SU-DHL-6 (cell line): Measurements from ENCODE around the gene PTPN20.

Experiments used
- H2AFZ ChIP-seq: fragments of 200-600 bp; sonication (generic); 2 replicates; pipeline ENCODE4 v1.6.1; 2014; ENCODE audit warnings: low read depth, mild to moderate bottlenecking, moderate library complexity, mixed read lengths, antibody characterized with exemption, low read length; ENCODE audit not compliant: severe bottlenecking
- H3F3A ChIP-seq: fragments of 200-600 bp; shearing (Covaris generic); 2 replicates; pipeline ENCODE4 v1.6.0; 2016; ENCODE audit warnings: antibody characterized with exemption, mild to moderate bottlenecking; ENCODE audit not compliant: insufficient read depth
- H3K27ac ChIP-seq: fragments of 200-600 bp; sonication (generic); 2 replicates; pipeline ENCODE4 v1.5.1; 2016; ENCODE audit warnings: low read depth, mild to moderate bottlenecking, low read length, moderate library complexity, mixed read lengths
- H3K27me3 ChIP-seq: fragments of 200-600 bp; sonication (generic), shearing (Covaris generic); 2 replicates; pipeline ENCODE4 v1.6.0; 2014; ENCODE audit warnings: mild to moderate bottlenecking, low read length
- H3K36me3 ChIP-seq: fragments of 200-600 bp; sonication (generic); 2 replicates; pipeline ENCODE4 v1.6.1; 2014; ENCODE audit warnings: mild to moderate bottlenecking, low read length, mixed read lengths
- H3K4me2 ChIP-seq: fragments of 300-600, 200-600 bp; shearing (Covaris generic), sonication (generic); 2 replicates; pipeline ENCODE4 v1.6.0; 2014; ENCODE audit warnings: low read length, low read depth, mild to moderate bottlenecking; ENCODE audit not compliant: poor library complexity, severe bottlenecking
- H3K4me3 ChIP-seq: fragments of 200-600 bp; sonication (generic); 2 replicates; pipeline ENCODE4 v1.5.1; 2014; ENCODE audit warnings: antibody characterized with exemption, low read length, mild to moderate bottlenecking, mixed read lengths; ENCODE audit not compliant: insufficient read depth, poor library complexity, severe bottlenecking
- H3K79me2 ChIP-seq: fragments of 200-600 bp; sonication (generic); 2 replicates; pipeline ENCODE4 v1.6.1; 2014; ENCODE audit warnings: mild to moderate bottlenecking, low read length, moderate library complexity; ENCODE audit not compliant: insufficient read depth
- H3K9ac ChIP-seq: fragments of 200-600 bp; sonication (generic); 2 replicates; pipeline ENCODE4 v1.7.0; 2014; ENCODE audit warnings: mild to moderate bottlenecking, low read length
- H3K9me2 ChIP-seq: fragments of 200-600 bp; sonication (generic); replicated peaks from 2 replicates; pipeline ENCODE4 v1.6.1; 2014; ENCODE audit warnings: low read length; ENCODE audit not compliant: insufficient read depth
- H3K9me3 ChIP-seq: fragments of 200-600 bp; sonication (generic); 2 replicates; pipeline ENCODE4 v1.6.1; 2014; ENCODE audit warnings: low read length, mixed read lengths; ENCODE audit not compliant: insufficient read depth
- H4K20me1 ChIP-seq: fragments of 200-600 bp; sonication (generic); 2 replicates; pipeline ENCODE4 v1.6.1; 2014; ENCODE audit warnings: low read depth, mild to moderate bottlenecking, antibody characterized with exemption, low read length, moderate library complexity, mixed read lengths
- CTCF ChIP-seq: fragments of 200-600 bp; sonication (generic); IDR thresholded peaks from one replicate; pipeline ENCODE4 v1.5.1; 2017; ENCODE audit warnings: antibody characterized with exemption, mild to moderate bottlenecking, low read length, moderate library complexity; ENCODE audit not compliant: insufficient read depth, poor library complexity, severe bottlenecking
- EZH2phosphoT487 ChIP-seq: fragments of 200-600 bp; sonication (generic), shearing (Covaris generic); conservative IDR thresholded peaks from 2 replicates; pipeline ENCODE4 v1.6.1; 2018; ENCODE audit warnings: mild to moderate bottlenecking, antibody characterized with exemption, low read length, moderate library complexity, mixed read lengths

PTPN20 gene

GRCh38 chr10:47013507-47014154, 102.4 kb downstream of the PTPN20 start:
- H3K9me2 ChIP-seq, result no peaks in the 10 kb centered on the region
- H3K4me3 ChIP-seq, result no peak overlapping the region
- H3K27me3 ChIP-seq, result no peaks in the 10 kb centered on the region
- H3F3A ChIP-seq, result no peaks in the 10 kb centered on the region
- no peak overlapping the region for H2AFZ ChIP-seq
- TF ChIP-seq CTCF (no peak), EZH2phosphoT487 (no peak)
- H3K36me3 ChIP-seq, result no peaks in the 10 kb centered on the region
- H3K79me2 ChIP-seq, result no peaks in the 10 kb centered on the region
- H3K4me2 ChIP-seq, result no peak overlapping the region
- H3K27ac ChIP-seq, result no peak overlapping the region
- H3K9me3 ChIP-seq, result no peaks in the 10 kb centered on the region
- H4K20me1 ChIP-seq, result no peaks in the 10 kb centered on the region
- no peak overlapping the region for H3K9ac ChIP-seq

- Histone ChIP-seq H2AFZ (no peak overlapping the region), H3K9ac (no peak overlapping the region), H3K4me2 (no peak overlapping the region), H3K9me3 (no peaks in the 10 kb centered on the region), H3K79me2 (no peaks in the 10 kb centered on the region), H3K27me3 (no peaks in the 10 kb centered on the region), H3K4me3 (no peak overlapping the region), H3K9me2 (no peaks in the 10 kb centered on the region), H3F3A (no peaks in the 10 kb centered on the region), H4K20me1 (no peaks in the 10 kb centered on the region), H3K27ac (no peak overlapping the region), H3K36me3 (no peaks in the 10 kb centered on the region)
- TF ChIP-seq EZH2phosphoT487 (no peak), CTCF (no peak)
Observed at GRCh38 chr10:47015404-47015803, 104.2 kb downstream of the PTPN20 start.

GRCh38 chr10:47016564-47016963, 105.3 kb downstream of the PTPN20 start:
- Histone ChIP-seq H3K4me3 (no peak overlapping the region), H4K20me1 (no peaks in the 10 kb centered on the region), H3K9me3 (no peaks in the 10 kb centered on the region), H3K4me2 (no peak overlapping the region), H3K9me2 (no peaks in the 10 kb centered on the region), H3F3A (no peaks in the 10 kb centered on the region), H3K27me3 (no peaks in the 10 kb centered on the region), H3K79me2 (no peaks in the 10 kb centered on the region), H3K27ac (no peak overlapping the region), H2AFZ (no peak overlapping the region), H3K36me3 (no peaks in the 10 kb centered on the region), H3K9ac (no peak overlapping the region)
- no peak for TF ChIP-seq CTCF
- TF ChIP-seq EZH2phosphoT487, result no peak
